ENCODE results near the gene QPCTL. TPM values are rescaled to one million over a fixed set of nuclear protein-coding genes. Genes with fewer than 3 reads are reported as not detected.
"Not testable (repeated sequence)": the region's sequence is repeated elsewhere in the genome, so short reads cannot be mapped to it uniquely, and the experiment has no call there.

QPCTL gene
- total RNA-seq, 1 donor from 2014 or later = 21.1 TPM

- POLR2A ChIA-PET = interaction anchor here (0.6 to 2.9 kb wide), 5 partner anchors 9 to 70 kb away, joined by 4 to 21 read pairs (median 4); partner anchors contain the start of genes QPCTL and SNRPD2
- no peak overlapping the region for H3K4me3 Mint-ChIP-seq
Observed at GRCh38 chr19:45682908-45683307, 9.6 kb upstream of the QPCTL start.

DNA sequence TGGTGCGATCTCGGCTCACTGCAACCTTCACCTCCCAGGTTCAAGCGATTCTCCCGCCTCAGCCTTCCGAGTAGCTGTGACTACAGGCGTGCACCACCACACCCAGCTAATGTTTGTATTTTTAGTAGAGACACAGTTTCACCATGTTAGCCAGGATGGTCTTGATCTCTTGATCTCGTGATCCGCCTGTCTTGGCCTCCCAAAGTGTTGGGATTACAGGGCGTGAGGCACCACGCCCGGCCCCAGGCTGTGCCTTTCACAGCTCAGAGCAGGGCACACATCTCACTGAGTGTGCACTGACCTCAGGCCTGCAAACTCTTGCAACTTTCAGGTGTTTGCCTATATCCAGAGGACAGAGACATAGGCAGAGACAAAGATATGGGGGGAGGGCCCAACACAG is 7.4 kb upstream of the QPCTL start:
- POLR2A ChIA-PET = interaction anchor here (0.6 to 0.7 kb wide), 2 partner anchors 164 to 898 kb away, joined by 3 to 4 read pairs; no protein-coding TSS in a partner anchor
- CTCF ChIA-PET = interaction anchor here (1.2 kb wide), 1 partner anchor 206 kb away, joined by 3 read pairs; no protein-coding TSS in a partner anchor
- H3K27me3 Mint-ChIP-seq; H3K27ac Mint-ChIP-seq; ATAC-seq (ENCODE audit: low read depth); DNase-seq; H3K9me3 Mint-ChIP-seq; H3K4me3 Mint-ChIP-seq: not testable (repeated sequence)
- peaks cover 61% of the 10 kb centered on the region for H3K36me3 Mint-ChIP-seq (ENCODE audit: low read depth)
- intact Hi-C loops (cut with micrococcal nuclease) = loop anchor here (10.0 kb wide), 1 partner anchor 260 kb away; the partner anchor contains the start of gene ERCC1
- peaks cover 12% of the 10 kb centered on the region for H3K4me1 Mint-ChIP-seq

More at GRCh38 chr19:45682908-45683307, 9.6 kb upstream of the QPCTL start:
- H3K27ac Mint-ChIP-seq = no peak overlapping the region
- H3K27me3 Mint-ChIP-seq = peaks cover 2% of the 10 kb centered on the region
- H3K36me3 Mint-ChIP-seq (ENCODE audit: low read depth) = peaks cover 48% of the 10 kb centered on the region
- TF ChIP-seq, protein P1, sequence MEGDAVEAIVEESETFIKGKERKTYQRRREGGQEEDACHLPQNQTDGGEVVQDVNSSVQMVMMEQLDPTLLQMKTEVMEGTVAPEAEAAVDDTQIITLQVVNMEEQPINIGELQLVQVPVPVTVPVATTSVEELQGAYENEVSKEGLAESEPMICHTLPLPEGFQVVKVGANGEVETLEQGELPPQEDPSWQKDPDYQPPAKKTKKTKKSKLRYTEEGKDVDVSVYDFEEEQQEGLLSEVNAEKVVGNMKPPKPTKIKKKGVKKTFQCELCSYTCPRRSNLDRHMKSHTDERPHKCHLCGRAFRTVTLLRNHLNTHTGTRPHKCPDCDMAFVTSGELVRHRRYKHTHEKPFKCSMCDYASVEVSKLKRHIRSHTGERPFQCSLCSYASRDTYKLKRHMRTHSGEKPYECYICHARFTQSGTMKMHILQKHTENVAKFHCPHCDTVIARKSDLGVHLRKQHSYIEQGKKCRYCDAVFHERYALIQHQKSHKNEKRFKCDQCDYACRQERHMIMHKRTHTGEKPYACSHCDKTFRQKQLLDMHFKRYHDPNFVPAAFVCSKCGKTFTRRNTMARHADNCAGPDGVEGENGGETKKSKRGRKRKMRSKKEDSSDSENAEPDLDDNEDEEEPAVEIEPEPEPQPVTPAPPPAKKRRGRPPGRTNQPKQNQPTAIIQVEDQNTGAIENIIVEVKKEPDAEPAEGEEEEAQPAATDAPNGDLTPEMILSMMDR (IDR thresholded peaks at IDR 0.05) = no peak
- DNase-seq (no peak), ATAC-seq (ENCODE audit: low read depth) (no peak)
- intact Hi-C loops (cut with micrococcal nuclease) = loop anchor here (10.0 kb wide), 1 partner anchor 258 kb away; the partner anchor contains the start of gene ERCC1
- H3K9me3 Mint-ChIP-seq = no peaks in the 10 kb centered on the region
- CTCF ChIA-PET = interaction anchor here (2.4 kb wide), 1 partner anchor 9 kb away, joined by 13 read pairs; the partner anchor contains the start of genes QPCTL and SNRPD2
- H3K4me1 Mint-ChIP-seq = peaks cover 6% of the 10 kb centered on the region

GRCh38 chr19:45687599-45687998 is 4.9 kb upstream of the QPCTL start:
- DNase-seq = no peak
- H3K4me1 Mint-ChIP-seq = peaks cover 23% of the 10 kb centered on the region
- no peaks in the 10 kb centered on the region for H3K9me3 Mint-ChIP-seq
- POLR2A ChIA-PET = interaction anchor here (0.6 to 1.8 kb wide), 3 partner anchors 10 to 101 kb away, joined by 3 to 18 read pairs (median 5); no protein-coding TSS in a partner anchor
- H3K36me3 Mint-ChIP-seq (ENCODE audit: low read depth) = peaks cover 70% of the 10 kb centered on the region
- no peak overlapping the region for H3K27ac Mint-ChIP-seq
- CTCF ChIA-PET = no interaction called here
- ATAC-seq (ENCODE audit: low read depth) = no peak
- TF ChIP-seq, protein P1 (IDR thresholded peaks at IDR 0.05) = no peak
- intact Hi-C loops (cut with micrococcal nuclease) = loop anchor here (10.0 kb wide), 1 partner anchor 263 kb away; the partner anchor contains the start of gene ERCC1
- H3K4me3 Mint-ChIP-seq = no peak overlapping the region
- H3K27me3 Mint-ChIP-seq = no peaks in the 10 kb centered on the region

DNA sequence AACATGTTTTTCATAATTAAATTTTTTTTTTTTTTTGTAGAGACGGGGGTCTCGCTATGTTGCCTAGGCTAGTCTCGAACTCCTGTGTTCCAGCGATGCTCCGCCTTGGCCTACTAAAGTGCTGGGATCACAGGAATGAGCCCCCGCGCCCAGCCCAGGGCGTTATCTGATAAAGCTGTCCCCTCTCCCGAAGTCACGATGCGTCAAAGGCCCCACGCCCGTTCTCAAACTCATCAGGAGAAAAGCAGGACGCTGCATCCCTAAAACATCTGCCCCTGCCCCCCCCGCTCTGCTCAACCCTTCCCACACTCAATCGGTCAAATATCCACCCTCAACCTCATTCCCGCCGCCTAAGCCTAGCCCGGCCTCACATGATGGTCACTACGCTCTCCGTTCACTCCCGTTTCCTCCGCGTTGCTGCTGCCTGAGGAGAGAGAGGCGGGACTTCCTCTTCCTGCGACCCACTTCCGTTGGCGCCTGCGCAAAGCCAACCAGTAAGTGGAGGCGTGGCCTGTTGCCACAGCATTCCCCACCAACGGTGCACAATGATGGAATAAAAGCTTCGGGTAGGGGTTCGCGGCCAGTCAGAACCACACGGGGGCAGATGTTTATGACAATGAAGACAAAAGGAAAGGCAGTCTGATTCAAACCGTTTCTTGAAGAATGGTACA is 815 bp upstream of the QPCTL start, which contains the start of gene SNRPD2:
Gene SNRPD2 (minus strand): TSS at position 438 of the 671 bp plus-strand sequence. CDS start 65 bp downstream, at position 373.
- Mint-ChIP-seq H3K36me3 (ENCODE audit: low read depth) (peaks cover 60% of the 10 kb centered on the region), H3K27ac (peak within 1 kb of the TSS; percentile 98), H3K4me3 (peak within 1 kb of the TSS; percentile 94), H3K27me3 (no peaks in the 10 kb centered on the region), H3K4me1 (peaks cover 30% of the 10 kb centered on the region), H3K9me3 (no peaks in the 10 kb centered on the region)
- TF ChIP-seq, protein P1 (IDR thresholded peaks at IDR 0.05) = no peak
- ATAC-seq (ENCODE audit: low read depth) (peak; percentile 42), DNase-seq (peak; percentile 91)
- intact Hi-C loops (cut with micrococcal nuclease) = loop anchor here (1.0 to 5.0 kb wide), 13 partner anchors 10 to 241 kb away; partner anchors contain the start of genes DMWD, FBXO46, IRF2BP1 and OPA3
- CTCF ChIA-PET = interaction anchor here (1.0 to 3.8 kb wide), 13 partner anchors 10 to 186 kb away, joined by 3 to 36 read pairs (median 7); partner anchors contain the start of genes DMWD, FBXO46 and SIX5
- POLR2A ChIA-PET = interaction anchor here (0.6 to 4.4 kb wide), 33 partner anchors 9 to 690 kb away, joined by 3 to 123 read pairs (median 7); partner anchors contain the start of genes DMWD, FBXO46, FOSB and GIPR

DNA sequence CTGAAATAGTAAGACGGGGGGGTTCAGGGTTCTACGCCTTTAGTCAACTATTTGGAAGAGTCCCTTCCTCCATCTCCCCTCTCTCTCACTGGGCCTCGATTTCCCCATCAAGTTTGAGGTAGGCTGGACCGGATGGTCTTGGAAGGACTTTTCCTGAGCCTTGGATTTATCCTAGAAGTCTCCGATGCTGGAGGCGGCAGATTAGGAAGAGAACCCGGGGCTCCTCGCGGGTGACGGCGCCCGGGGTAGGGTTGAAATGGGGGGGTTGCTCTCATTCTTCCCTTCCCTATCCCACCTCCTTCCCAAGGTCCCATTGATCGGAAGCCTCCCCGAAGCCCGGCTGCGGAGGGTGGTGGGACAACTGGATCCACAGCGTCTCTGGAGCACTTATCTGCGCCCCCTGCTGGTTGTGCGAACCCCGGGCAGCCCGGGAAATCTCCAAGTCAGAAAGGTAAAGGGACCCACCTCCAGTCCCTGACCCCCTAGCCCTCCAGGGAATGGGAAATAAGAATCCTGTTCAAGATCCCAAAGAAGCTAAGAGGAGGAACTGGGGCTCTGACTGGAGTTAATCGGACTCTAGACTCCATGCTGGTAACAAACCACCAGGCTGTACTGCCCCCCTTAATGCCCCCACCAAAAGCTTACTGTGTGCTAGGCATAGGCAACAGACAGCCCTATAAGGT is 781 bp downstream of the QPCTL start:
- POLR2A ChIA-PET = interaction anchor here (0.5 to 4.4 kb wide), 30 partner anchors 7 to 923 kb away, joined by 3 to 123 read pairs (median 7); partner anchors contain the start of genes FBXO46, FOSB, GIPR and IRF2BP1

More for the DNA sequence above, 781 bp downstream of the QPCTL start:
- H3K4me3 Mint-ChIP-seq = peak overlapping the region; percentile 94
- CTCF ChIA-PET = interaction anchor here (0.6 to 3.8 kb wide), 19 partner anchors 12 to 254 kb away, joined by 3 to 36 read pairs (median 6); partner anchors contain the start of genes DMWD, FBXO46, OPA3 and SIX5
- peak; percentile 72 for DNase-seq
- no peak for ATAC-seq (ENCODE audit: low read depth)
- H3K36me3 Mint-ChIP-seq (ENCODE audit: low read depth) = peaks cover 52% of the 10 kb centered on the region
- H3K4me1 Mint-ChIP-seq = peaks cover 32% of the 10 kb centered on the region
- intact Hi-C loops (cut with micrococcal nuclease) = loop anchor here (1.0 to 5.0 kb wide), 5 partner anchors 16 to 242 kb away; partner anchors contain the start of genes DMWD and VASP
- H3K27me3 Mint-ChIP-seq = no peaks in the 10 kb centered on the region
- no peaks in the 10 kb centered on the region for H3K9me3 Mint-ChIP-seq
- H3K27ac Mint-ChIP-seq = peak overlapping the region; percentile 98
- TF ChIP-seq, protein P1 (IDR thresholded peaks at IDR 0.05) = peak; percentile 90
